Sigmoid colon (tissue), 7 donors: Measurements from ENCODE around the gene TEAD4. TPM values are rescaled to one million over a fixed set of nuclear protein-coding genes. Genes with fewer than 3 reads are reported as not detected.

Experiments used
- DNase-seq: peaks from one replicate; pipeline ENCODE4 v3.0.0-alpha.2; 2019
- H3K27ac ChIP-seq, 4 donors: fragments of 200-600 bp; sonication (generic); one replicate each; pipeline ENCODE4 v1.5.1; 2016 to 2019; ENCODE audit warnings: mild to moderate bottlenecking in 1 of 4
- H3K27me3 ChIP-seq, 3 donors: fragments of 200-600 bp; sonication (generic); one replicate each; pipeline ENCODE4 v1.5.1; 2019; ENCODE audit warnings: mild to moderate bottlenecking in 1 of 3
- H3K36me3 ChIP-seq, 4 donors: fragments of 200-600 bp; sonication (generic); one replicate each; pipeline ENCODE4 v1.5.1; 2016 to 2019
- H3K4me1 ChIP-seq, 4 donors: fragments of 200-600 bp; sonication (generic); one replicate each; pipeline ENCODE4 v1.5.1; 2017 to 2019
- H3K4me3 ChIP-seq, 4 donors: fragments of 200-600 bp; sonication (generic); one replicate each; pipeline ENCODE4 v1.5.1; 2017 to 2019; ENCODE audit warnings: mild to moderate bottlenecking in 2 of 4, moderate library complexity in 1 of 4
- H3K9me3 ChIP-seq, 4 donors: fragments of 200-600 bp in 3 of 4; sonication (generic) in 3 of 4; one replicate each; pipeline versions ENCODE4 v1.5.1 to v1.6.1; 2013 to 2019
- CTCF ChIP-seq, 4 experiments: fragments of 450-650 bp in 3 of 4; fragments of 200-600 bp in 1 of 4; IDR thresholded peaks; one replicate each; pipeline ENCODE4 v1.5.1; 2016 to 2019; ENCODE audit warnings: antibody characterized with exemption in 4 of 4, mild to moderate bottlenecking in 3 of 4, moderate library complexity in 2 of 4
- EP300 ChIP-seq, 4 donors: sonication (generic); formaldehyde crosslinking; IDR thresholded peaks; one replicate each; pipeline ENCODE4 v1.6.1; 2017; ENCODE audit warnings: antibody characterized with exemption in 4 of 4
- POLR2A ChIP-seq, 2 donors: fragments of 450-650 bp; IDR thresholded peaks; one replicate each; pipeline ENCODE4 v1.6.1; 2016; ENCODE audit warnings: antibody characterized with exemption in 2 of 2, mild to moderate bottlenecking in 2 of 2, moderate library complexity in 2 of 2
- POLR2AphosphoS5 ChIP-seq, 4 donors: sonication (generic); formaldehyde crosslinking; IDR thresholded peaks; one replicate each; pipeline ENCODE4 v1.6.1; 2017; ENCODE audit warnings: antibody characterized with exemption in 4 of 4
- WGBS, 2 donors: extraction: QIAGEN DNeasy Blood & Tissue Kit; methylation state at CpG; one replicate each; pipeline ENCODE4 v1.1.7; 2013; 5-methylcytosine and 5-hydroxymethylcytosine counted together
- intact Hi-C: fragments of 100-400 bp; cut with DNase I; formaldehyde crosslinking; loops from one replicate; pipeline ENCODE4 v1.15.1; 2023
- polyA plus RNA-seq, 3 donors: library from polyadenylated mRNA; stranded (reverse); fragments of 200-250 nt; gene quantifications; one replicate each; pipeline ENCODE4 v1.2.3, GENCODE V29; 2013
- total RNA-seq, 4 donors: library from RNA; depleted of rRNA; stranded (reverse); fragments of >200 nt; gene quantifications; one replicate each; pipeline ENCODE4 v1.1.0, GENCODE V29; 2016
- donor health status: healthy with polysubstance abuse.
- donor health status: Bipolar disorder and iron deficiency.
- donor health status: healthy.

TEAD4 gene
- total and polyA plus RNA-seq, 7 donors: 1.6 to 31.2 (median 3.8) TPM

- Histone ChIP-seq H3K4me1 (no peaks in the 10 kb centered on the region), H3K9me3 (peaks cover 0 to 5% (median 1%) of the 10 kb centered on the region in 4 donors), H3K27ac (no peak overlapping the region), H3K4me3 (no peak overlapping the region), H3K27me3 (no peaks in the 10 kb centered on the region), H3K36me3 (no peaks in the 10 kb centered on the region)
- TF ChIP-seq EP300 (IDR thresholded peaks at IDR 0.05): no peak
- no peak for TF ChIP-seq POLR2A (IDR thresholded peaks at IDR 0.05)
- no peak for TF ChIP-seq CTCF (IDR thresholded peaks at IDR 0.05)
- no peak for TF ChIP-seq POLR2AphosphoS5 (IDR thresholded peaks at IDR 0.05)
- DNase-seq: no peak
- WGBS, 2 donors: 96% methylated on average over 5 of the region's 5 CpGs
- intact Hi-C loops: no loop called here
These were observed 29.3 kb downstream of the TEAD4 start for GRCh38 chr12:2988494-2988893.

GRCh38 chr12:2992724-2993123, 33.5 kb downstream of the TEAD4 start:
- Histone ChIP-seq H3K27me3 (no peaks in the 10 kb centered on the region), H3K4me3 (no peak overlapping the region), H3K27ac (no peak overlapping the region), H3K9me3 (peaks cover 0 to 5% (median 1%) of the 10 kb centered on the region in 4 donors), H3K36me3 (no peaks in the 10 kb centered on the region), H3K4me1 (no peaks in the 10 kb centered on the region)
- 85 to 89% methylated on average over 5 of the region's 5 CpGs for WGBS, 2 donors
- intact Hi-C loops: no loop called here
- TF ChIP-seq CTCF (IDR thresholded peaks at IDR 0.05) (no peak), EP300 (IDR thresholded peaks at IDR 0.05) (no peak), POLR2A (IDR thresholded peaks at IDR 0.05) (no peak), POLR2AphosphoS5 (IDR thresholded peaks at IDR 0.05) (no peak)
- no peak for DNase-seq

- Histone ChIP-seq H3K27me3 (no peaks in the 10 kb centered on the region), H3K9me3 (no peaks in the 10 kb centered on the region), H3K4me3 (no peak overlapping the region), H3K4me1 (peaks cover 0 to 11% (median 0%) of the 10 kb centered on the region in 4 donors), H3K36me3 (no peaks in the 10 kb centered on the region), H3K27ac (peak overlapping the region in 2 of 4 donors; percentile 22 to 57)
- no peak for DNase-seq
- 87 to 91% methylated on average over 15 of the region's 15 CpGs for WGBS, 2 donors
- TF ChIP-seq CTCF (IDR thresholded peaks at IDR 0.05): no peak
- TF ChIP-seq POLR2A (IDR thresholded peaks at IDR 0.05): no peak
- TF ChIP-seq EP300 (IDR thresholded peaks at IDR 0.05): no peak
- no peak for TF ChIP-seq POLR2AphosphoS5 (IDR thresholded peaks at IDR 0.05)
- intact Hi-C loops: no loop called here
These were observed 38.9 kb downstream of the TEAD4 start for GRCh38 chr12:2997989-2998670.

GRCh38 chr12:2998789-2999264, 39.6 kb downstream of the TEAD4 start:
- intact Hi-C loops: no loop called here
- WGBS, 2 donors: 90 to 91% methylated on average over 12 of the region's 12 CpGs
- TF ChIP-seq POLR2AphosphoS5 (IDR thresholded peaks at IDR 0.05): no peak
- Histone ChIP-seq H3K4me1 (peaks cover 0 to 11% (median 1%) of the 10 kb centered on the region in 4 donors), H3K4me3 (no peak overlapping the region), H3K36me3 (no peaks in the 10 kb centered on the region), H3K9me3 (no peaks in the 10 kb centered on the region), H3K27ac (peak overlapping the region in 2 of 4 donors; percentile 22 to 57), H3K27me3 (no peaks in the 10 kb centered on the region)
- no peak for DNase-seq

GRCh38 chr12:2999265-2999841, 40.2 kb downstream of the TEAD4 start:
- peak overlapping the region in 1 of 4 donors; percentile 57 for H3K27ac ChIP-seq
- 88 to 89% methylated on average over 23 of the region's 23 CpGs for WGBS, 2 donors
- DNase-seq: no peak

More at GRCh38 chr12:2999265-2999841, 40.2 kb downstream of the TEAD4 start:
- Histone ChIP-seq H3K4me1 (peaks cover 0 to 16% (median 7%) of the 10 kb centered on the region in 4 donors), H3K36me3 (no peaks in the 10 kb centered on the region), H3K27me3 (no peaks in the 10 kb centered on the region), H3K9me3 (no peaks in the 10 kb centered on the region), H3K4me3 (no peak overlapping the region)
- TF ChIP-seq CTCF (IDR thresholded peaks at IDR 0.05) (no peak), POLR2A (IDR thresholded peaks at IDR 0.05) (no peak), POLR2AphosphoS5 (IDR thresholded peaks at IDR 0.05) (no peak), EP300 (IDR thresholded peaks at IDR 0.05) (no peak)
- intact Hi-C loops: no loop called here
